Neural crest cell (in vitro differentiated cells): ENCODE data around the gene GATB. TPM values are rescaled to one million over a fixed set of nuclear protein-coding genes. Genes with fewer than 3 reads are reported as not detected.

Source experiments
- DNase-seq: peaks from one replicate; pipeline ENCODE4 v3.0.0; 2021; ENCODE audit warnings: low read depth, mixed read lengths, low spot score
- H3K27ac Mint-ChIP-seq: one replicate; pipeline ENCODE4 v1.8.0; 2021; ENCODE audit warnings: mild to moderate bottlenecking, mixed read lengths; ENCODE audit not compliant: unreplicated experiment
- H3K27me3 Mint-ChIP-seq: 2 replicates; pipeline ENCODE4 v1.8.0; 2021; ENCODE audit warnings: low read depth, mild to moderate bottlenecking, mixed read lengths
- H3K36me3 Mint-ChIP-seq: 2 replicates; pipeline ENCODE4 v1.8.0; 2021; ENCODE audit warnings: low read depth, mild to moderate bottlenecking, mixed read lengths
- H3K4me1 Mint-ChIP-seq: 2 replicates; pipeline ENCODE4 v1.8.0; 2021; ENCODE audit warnings: mixed read lengths
- H3K4me3 Mint-ChIP-seq: one replicate; pipeline ENCODE4 v1.8.0; 2021; ENCODE audit warnings: mild to moderate bottlenecking, mixed read lengths
- H3K9me3 Mint-ChIP-seq: 2 replicates; pipeline ENCODE4 v1.8.0; 2021; ENCODE audit warnings: mixed read lengths
- total RNA-seq: library from RNA; stranded (reverse); gene quantifications from 2 replicates; pipeline ENCODE4 v1.2.1, GENCODE V29; 2021
- TF ChIP-seq, protein P1 (sequence below): fragments of 200-600 bp; sonication (generic); conservative IDR thresholded peaks from 2 replicates; pipeline ENCODE4 v1.5.0; 2021; ENCODE audit warnings: antibody characterized with exemption, mild to moderate bottlenecking

GATB gene
- total RNA-seq, 1 donor from 2014 or later: 24.9 TPM

DNA sequence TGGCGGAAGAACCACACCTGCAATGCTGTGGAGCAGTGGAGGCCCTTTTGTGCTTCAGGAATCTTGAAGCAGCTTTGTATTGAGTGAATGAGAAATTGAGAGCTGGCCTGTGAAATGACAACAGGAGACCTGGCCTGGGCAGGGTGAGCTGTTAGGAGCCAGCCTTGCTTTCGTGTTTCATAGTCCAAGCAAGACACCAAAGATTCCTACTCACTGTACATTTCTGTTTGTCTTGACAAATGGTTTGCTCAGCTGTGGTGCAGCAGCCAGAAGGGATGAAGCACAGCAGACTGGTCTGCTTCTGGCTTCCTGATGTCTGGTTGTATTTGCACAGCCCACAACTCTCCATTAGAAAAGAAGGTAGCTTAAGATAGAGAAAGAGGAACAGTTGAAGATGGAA lies 96.5 kb downstream of the GATB start:
- no peak overlapping the region for H3K4me3 Mint-ChIP-seq
- no peak overlapping the region for H3K27ac Mint-ChIP-seq
- H3K36me3 Mint-ChIP-seq: no peaks in the 10 kb centered on the region
- peaks cover 4% of the 10 kb centered on the region for H3K4me1 Mint-ChIP-seq
- no peaks in the 10 kb centered on the region for H3K27me3 Mint-ChIP-seq
- TF ChIP-seq, protein P1, sequence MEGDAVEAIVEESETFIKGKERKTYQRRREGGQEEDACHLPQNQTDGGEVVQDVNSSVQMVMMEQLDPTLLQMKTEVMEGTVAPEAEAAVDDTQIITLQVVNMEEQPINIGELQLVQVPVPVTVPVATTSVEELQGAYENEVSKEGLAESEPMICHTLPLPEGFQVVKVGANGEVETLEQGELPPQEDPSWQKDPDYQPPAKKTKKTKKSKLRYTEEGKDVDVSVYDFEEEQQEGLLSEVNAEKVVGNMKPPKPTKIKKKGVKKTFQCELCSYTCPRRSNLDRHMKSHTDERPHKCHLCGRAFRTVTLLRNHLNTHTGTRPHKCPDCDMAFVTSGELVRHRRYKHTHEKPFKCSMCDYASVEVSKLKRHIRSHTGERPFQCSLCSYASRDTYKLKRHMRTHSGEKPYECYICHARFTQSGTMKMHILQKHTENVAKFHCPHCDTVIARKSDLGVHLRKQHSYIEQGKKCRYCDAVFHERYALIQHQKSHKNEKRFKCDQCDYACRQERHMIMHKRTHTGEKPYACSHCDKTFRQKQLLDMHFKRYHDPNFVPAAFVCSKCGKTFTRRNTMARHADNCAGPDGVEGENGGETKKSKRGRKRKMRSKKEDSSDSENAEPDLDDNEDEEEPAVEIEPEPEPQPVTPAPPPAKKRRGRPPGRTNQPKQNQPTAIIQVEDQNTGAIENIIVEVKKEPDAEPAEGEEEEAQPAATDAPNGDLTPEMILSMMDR: no peak
- no peaks in the 10 kb centered on the region for H3K9me3 Mint-ChIP-seq
- no peak for DNase-seq

DNA sequence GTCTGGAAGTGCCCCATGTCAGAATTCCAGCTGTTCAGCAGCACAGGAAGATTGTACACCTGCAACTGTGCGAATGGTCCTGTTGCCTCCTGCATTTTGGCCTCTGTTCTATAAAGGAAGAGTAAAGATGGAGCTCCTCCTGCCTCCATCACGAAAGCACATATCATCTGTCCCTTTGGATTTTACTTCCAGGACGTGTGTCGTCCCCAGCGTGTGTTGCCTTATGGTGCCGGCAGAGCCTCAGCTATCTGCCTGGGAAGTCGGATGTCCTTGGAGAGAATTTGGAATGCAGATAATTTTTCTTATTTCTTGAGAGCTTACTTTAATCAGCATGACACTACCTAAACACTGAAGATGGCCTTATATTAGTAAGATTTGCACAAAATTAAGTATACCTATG lies 97.7 kb downstream of the GATB start:
- DNase-seq: no peak

DNA sequence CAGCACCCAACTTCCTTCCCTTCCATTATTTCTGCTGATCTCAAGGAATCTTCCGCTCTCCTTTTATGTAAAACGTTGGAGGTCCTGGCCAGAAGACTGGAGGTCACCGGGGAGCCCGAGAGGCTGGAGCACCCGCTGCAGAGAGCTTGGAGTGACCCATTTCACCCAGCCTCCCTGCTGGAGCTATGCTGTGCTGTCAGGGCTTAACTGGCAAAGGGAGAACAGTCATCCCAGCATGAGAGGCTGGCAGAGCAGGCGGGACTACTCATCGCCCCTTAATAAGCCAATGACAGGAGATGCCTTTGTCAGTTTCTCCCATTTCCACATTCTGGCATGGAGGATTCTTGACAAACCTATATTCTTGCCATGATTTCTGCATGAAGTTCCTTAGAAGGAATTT lies 98.9 kb downstream of the GATB start:
- Mint-ChIP-seq H3K4me1 (peaks cover 4% of the 10 kb centered on the region), H3K36me3 (no peaks in the 10 kb centered on the region), H3K4me3 (no peak overlapping the region), H3K27me3 (no peaks in the 10 kb centered on the region), H3K9me3 (no peaks in the 10 kb centered on the region), H3K27ac (peak overlapping the region; percentile 21)
- TF ChIP-seq, protein P1: no peak
- DNase-seq: no peak

More for the DNA sequence above, 97.7 kb downstream of the GATB start:
- H3K4me1 Mint-ChIP-seq: peaks cover 4% of the 10 kb centered on the region
- H3K36me3 Mint-ChIP-seq: no peaks in the 10 kb centered on the region
- TF ChIP-seq, protein P1: no peak
- no peak overlapping the region for H3K4me3 Mint-ChIP-seq
- no peaks in the 10 kb centered on the region for H3K27me3 Mint-ChIP-seq
- no peak overlapping the region for H3K27ac Mint-ChIP-seq
- H3K9me3 Mint-ChIP-seq: no peaks in the 10 kb centered on the region

DNA sequence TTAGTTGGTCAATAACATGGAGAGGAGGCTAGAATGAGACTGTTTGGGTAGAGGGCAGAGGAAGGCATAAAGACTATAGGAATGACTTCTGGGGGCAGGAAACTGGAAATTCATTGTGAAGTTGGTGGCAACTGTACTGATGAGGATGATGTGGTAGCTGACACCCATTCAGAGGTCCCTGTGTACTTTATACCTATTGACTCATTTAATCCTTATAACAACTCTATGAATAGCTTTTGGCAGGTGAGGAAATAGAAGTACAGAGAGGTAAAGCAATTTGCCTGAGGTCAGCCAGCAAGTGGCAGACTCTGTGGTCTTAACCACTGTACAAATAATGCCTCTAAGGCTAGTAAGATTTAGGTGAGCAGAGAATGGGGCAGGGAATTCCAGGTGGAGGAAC lies 100.1 kb downstream of the GATB start:
- no peak for DNase-seq
- Mint-ChIP-seq H3K27me3 (no peaks in the 10 kb centered on the region), H3K4me3 (no peak overlapping the region), H3K4me1 (peaks cover 4% of the 10 kb centered on the region), H3K9me3 (no peaks in the 10 kb centered on the region), H3K36me3 (no peaks in the 10 kb centered on the region), H3K27ac (no peak overlapping the region)
- TF ChIP-seq, protein P1: no peak

DNA sequence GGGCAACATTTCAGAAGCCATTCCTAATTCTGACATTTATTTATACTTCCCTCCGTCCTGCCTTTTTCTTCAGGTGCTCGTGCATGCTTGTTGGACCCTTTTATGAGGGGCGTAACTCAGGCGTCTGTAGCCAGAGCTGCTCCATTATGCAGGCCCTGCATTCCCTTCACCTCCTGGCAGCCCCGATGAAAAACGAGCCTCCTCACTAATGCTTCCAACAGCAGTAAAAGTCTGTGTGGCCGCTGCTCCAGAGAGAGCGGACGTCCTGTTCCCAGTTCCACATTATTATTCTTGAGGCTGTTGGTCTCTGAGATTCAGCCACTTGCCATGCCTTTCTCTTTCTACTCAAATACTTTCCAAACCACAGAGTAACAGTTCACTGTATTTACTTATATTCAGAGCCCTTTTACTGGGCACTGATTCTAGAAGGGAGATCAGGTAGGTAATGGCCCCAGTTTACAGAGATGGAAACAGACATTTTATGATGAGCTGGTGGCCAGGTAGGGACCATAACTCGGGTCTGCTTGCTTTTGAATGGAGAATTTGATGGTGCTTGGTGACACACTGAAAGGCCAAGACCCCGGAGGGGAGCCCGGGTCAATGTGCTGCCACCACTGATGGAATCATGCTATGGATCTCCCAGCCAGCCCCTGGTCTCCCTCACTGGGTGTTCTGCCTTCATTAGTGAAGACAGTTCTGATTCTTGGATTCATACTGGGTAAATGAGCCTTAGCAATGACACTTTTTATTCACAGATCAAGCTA lies 101.0 kb downstream of the GATB start:
- TF ChIP-seq, protein P1: no peak
- H3K4me1 Mint-ChIP-seq: peaks cover 4% of the 10 kb centered on the region
- H3K36me3 Mint-ChIP-seq: no peaks in the 10 kb centered on the region
- DNase-seq: no peak
- no peak overlapping the region for H3K27ac Mint-ChIP-seq
- no peaks in the 10 kb centered on the region for H3K27me3 Mint-ChIP-seq
- no peaks in the 10 kb centered on the region for H3K9me3 Mint-ChIP-seq
- no peak overlapping the region for H3K4me3 Mint-ChIP-seq
